Large intestine (tissue), 3 donors: Measurements from ENCODE around the gene ERCC2. TPM values are rescaled to one million over a fixed set of nuclear protein-coding genes. Genes with fewer than 3 reads are reported as not detected.

ENCODE experiments used
- DNase-seq, 2 donors: peaks; one replicate each; pipeline versions ENCODE4 v3.0.0 to v3.0.0-alpha.2; 2013
- H3K27ac ChIP-seq: one replicate; pipeline ENCODE4 v1.5.1; 2013; ENCODE audit warnings: low read length
- H3K27me3 ChIP-seq: 2 replicates; pipeline ENCODE4 v1.6.1; 2013; ENCODE audit warnings: low read length; ENCODE audit not compliant: control insufficient read depth, insufficient read depth
- H3K36me3 ChIP-seq: 2 replicates; pipeline ENCODE4 v1.6.1; 2013; ENCODE audit warnings: low read length; ENCODE audit not compliant: control insufficient read depth, insufficient read depth
- H3K4me1 ChIP-seq: one replicate; pipeline ENCODE4 v1.6.1; 2013; ENCODE audit warnings: low read length; ENCODE audit not compliant: control insufficient read depth, insufficient read depth
- H3K4me3 ChIP-seq: one replicate; pipeline ENCODE4 v1.5.1; 2013; ENCODE audit warnings: low read length
- H3K9me3 ChIP-seq: one replicate; pipeline ENCODE4 v1.6.1; 2013; ENCODE audit warnings: mild to moderate bottlenecking, low read depth, low read length, moderate library complexity; ENCODE audit not compliant: control insufficient read depth
- WGBS: methylation state at CpG from one replicate; pipeline ENCODE4 v1.1.5; 2013; ENCODE audit warnings: low lambda C conversion rate; ENCODE audit not compliant: insufficient coverage; 5-methylcytosine and 5-hydroxymethylcytosine counted together
- polyA plus RNA-seq: library from polyadenylated mRNA; unstranded; fragments of 120-200 nt; gene quantifications from one replicate; pipeline ENCODE4 v1.2.1, GENCODE V29; 2013

Gene ERCC2
- polyA plus RNA-seq, 1 donor: 18.2 TPM

DNA sequence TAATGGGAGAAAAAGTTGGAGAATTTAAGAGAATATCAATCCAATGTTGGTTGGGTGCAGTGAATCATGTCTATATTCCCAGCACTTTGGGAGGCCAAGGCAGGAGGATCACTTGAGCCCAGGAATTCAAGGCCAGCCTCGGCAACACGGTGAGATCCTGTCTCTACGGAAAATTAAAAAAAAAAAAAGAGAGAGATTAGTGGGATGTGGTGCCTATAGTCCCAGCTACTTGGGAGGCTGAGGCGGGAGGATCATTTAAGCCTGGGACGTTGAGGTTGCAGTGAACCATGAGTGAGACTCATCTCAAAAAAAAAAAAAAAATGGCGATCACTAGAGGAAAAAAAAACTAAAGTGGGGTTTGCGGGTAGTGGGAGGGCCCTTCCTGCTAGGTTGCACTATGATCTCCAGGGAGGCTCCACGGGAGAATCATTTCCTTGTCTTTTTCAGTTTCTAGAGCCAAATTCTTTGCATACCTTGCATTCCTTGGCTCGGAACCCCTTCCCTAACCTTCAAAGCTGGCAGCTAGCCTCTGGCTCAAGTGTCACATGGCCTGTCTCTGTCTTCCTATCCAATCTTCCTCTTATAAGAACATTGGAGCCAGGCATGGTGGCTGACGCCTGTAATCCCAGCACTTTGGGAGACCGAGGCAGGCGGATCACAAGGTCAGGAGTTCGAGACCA is 5.8 kb upstream of the ERCC2 start:
- peak in 1 of 2 donors; percentile 19 for DNase-seq
- Histone ChIP-seq H3K4me1 (no peaks in the 10 kb centered on the region), H3K4me3 (no peak overlapping the region), H3K27me3 (no peaks in the 10 kb centered on the region), H3K36me3 (no peaks in the 10 kb centered on the region), H3K27ac (no peak overlapping the region), H3K9me3 (no peaks in the 10 kb centered on the region)
- WGBS: no CpG with 5 or more reads among the region's 13 CpGs

DNA sequence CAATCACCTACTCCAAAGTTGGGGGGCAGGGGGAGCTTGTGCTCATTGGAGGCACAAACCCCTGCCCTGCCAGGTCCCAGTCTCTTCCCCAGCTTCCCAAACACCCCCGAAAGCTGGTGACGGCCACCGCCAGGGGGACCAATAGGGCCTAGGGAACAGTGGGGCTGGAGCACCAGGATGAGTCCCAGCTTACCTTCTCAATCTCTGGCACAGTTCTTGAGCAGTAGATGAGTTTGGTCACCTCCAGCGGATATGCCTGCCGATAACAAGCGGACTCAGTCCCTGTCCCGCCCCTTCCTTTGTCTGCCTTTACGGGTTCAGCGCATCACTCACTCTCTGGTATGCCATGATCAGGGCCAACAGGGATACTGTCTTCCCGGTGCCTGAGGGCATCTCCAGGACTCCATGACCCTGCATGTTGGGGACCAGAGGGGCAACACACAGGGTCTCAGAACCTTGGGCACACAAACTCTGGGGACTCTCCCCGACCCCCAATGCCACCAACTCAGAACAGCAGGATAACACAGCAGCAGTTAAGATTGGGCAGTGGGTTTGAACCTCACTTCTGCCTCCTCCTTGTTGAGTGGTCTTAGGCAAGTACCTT is 1.5 kb downstream of the ERCC2 start:
- Histone ChIP-seq H3K4me3 (no peak overlapping the region), H3K9me3 (no peaks in the 10 kb centered on the region), H3K27me3 (no peaks in the 10 kb centered on the region), H3K27ac (no peak overlapping the region), H3K36me3 (peaks cover 5% of the 10 kb centered on the region), H3K4me1 (peaks cover 3% of the 10 kb centered on the region)
- no CpG with 5 or more reads among the region's 11 CpGs for WGBS
- DNase-seq: no peak

DNA sequence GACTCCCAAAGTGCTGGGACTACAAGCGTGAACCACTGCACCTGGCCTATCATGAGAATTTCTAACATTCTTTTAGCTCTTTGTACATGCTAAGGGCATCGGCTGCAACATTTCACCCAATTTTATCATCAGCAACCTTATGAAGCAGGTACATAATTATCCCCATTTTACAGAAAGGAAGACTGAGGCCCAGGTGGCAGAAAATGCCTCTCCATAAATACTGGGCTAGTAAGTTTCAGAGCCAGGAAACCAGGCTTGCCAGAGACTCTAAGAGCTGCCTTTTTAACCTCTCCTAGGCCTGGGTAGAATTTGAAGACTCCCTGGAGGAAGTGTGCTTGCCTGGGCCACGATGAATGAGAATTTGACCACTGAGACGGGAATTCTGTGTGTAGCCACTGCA is 2.2 kb downstream of the ERCC2 start:
- H3K4me3 ChIP-seq: no peak overlapping the region
- no CpG with 5 or more reads among the region's 4 CpGs for WGBS
- DNase-seq: no peak
- no peaks in the 10 kb centered on the region for H3K27me3 ChIP-seq
- H3K27ac ChIP-seq: no peak overlapping the region
- peaks cover 7% of the 10 kb centered on the region for H3K36me3 ChIP-seq
- peaks cover 3% of the 10 kb centered on the region for H3K4me1 ChIP-seq
- H3K9me3 ChIP-seq: no peaks in the 10 kb centered on the region

DNA sequence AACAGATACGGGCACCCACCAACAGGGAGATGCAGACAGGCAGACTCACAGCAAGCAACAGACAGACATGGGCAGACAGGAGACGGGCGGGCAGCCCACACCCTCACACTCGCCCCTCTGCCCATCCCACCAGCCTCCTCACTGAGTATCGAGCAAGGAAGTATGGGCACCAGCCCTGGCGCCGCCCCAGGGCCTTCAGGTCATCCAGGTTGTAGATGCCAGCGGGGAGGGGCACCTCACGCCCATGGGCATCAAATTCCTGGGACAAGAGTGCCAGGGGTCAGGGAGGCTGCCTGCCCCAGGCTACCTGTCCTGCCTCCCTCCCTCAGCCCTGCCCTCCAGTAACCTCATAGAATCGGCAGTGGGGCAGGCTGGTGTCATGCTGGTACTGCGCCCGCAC is 5.7 kb downstream of the ERCC2 start:
- Histone ChIP-seq H3K4me3 (no peak overlapping the region), H3K4me1 (peaks cover under 1% of the 10 kb centered on the region), H3K9me3 (no peaks in the 10 kb centered on the region), H3K27ac (no peak overlapping the region), H3K36me3 (peaks cover 17% of the 10 kb centered on the region), H3K27me3 (no peaks in the 10 kb centered on the region)
- no peak for DNase-seq
- WGBS: no CpG with 5 or more reads among the region's 12 CpGs

DNA sequence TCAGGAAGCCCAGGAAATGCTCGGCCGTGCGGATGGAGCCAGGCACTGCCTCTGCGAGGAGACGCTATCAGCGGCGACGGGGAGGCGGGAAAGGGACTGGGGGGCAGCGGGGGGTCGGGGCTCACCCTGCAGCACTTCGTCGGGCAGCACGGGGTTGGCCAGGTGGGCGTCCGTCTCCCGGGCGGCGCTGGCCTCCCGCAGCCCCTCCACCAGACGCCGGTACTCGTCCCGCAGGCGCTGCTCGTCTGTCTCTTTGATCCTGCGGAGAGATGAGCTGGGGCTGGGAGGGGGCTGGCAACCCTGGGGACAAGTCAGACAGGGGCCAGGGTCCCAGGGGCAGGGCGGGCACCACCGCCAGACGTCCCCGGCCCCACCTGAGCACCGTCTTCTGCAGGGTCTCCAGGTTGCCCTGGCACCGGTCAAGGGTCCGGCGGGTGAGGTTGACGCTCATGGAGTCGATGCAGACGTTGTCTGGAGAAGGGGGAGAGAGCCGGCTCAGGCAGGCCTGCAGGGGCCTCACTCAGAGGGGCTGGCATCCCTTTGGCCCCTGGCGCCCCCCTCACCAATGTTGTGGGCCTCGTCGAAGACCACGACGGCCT is 6.4 kb downstream of the ERCC2 start:
- WGBS: no CpG with 5 or more reads among the region's 44 CpGs
- no peak overlapping the region for H3K27ac ChIP-seq

DNA sequence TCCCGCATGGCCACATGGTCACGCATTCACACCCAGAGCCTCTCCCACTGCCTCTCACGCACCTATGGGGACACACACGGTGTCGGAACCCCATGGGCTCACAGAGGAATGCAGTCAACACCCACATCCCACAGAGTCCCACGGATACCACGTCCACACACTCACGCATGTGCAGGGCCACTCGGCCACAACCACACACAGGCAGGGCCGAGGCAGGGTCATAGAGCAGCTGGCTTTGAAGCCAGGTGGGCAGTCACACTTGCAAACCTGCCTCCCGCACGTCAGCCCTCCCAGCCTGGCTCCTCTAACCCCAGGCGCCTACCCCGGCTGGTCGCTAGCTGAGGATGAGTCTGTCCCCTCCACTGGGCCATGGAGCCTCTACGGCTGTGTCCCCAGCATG is 8.1 kb downstream of the ERCC2 start:
- WGBS: no CpG with 5 or more reads among the region's 16 CpGs
- Histone ChIP-seq H3K27me3 (no peaks in the 10 kb centered on the region), H3K36me3 (peaks cover 20% of the 10 kb centered on the region), H3K4me1 (no peaks in the 10 kb centered on the region), H3K9me3 (no peaks in the 10 kb centered on the region), H3K4me3 (no peak overlapping the region), H3K27ac (no peak overlapping the region)
- DNase-seq: no peak

More for the DNA sequence above, 6.4 kb downstream of the ERCC2 start:
- Histone ChIP-seq H3K4me1 (no peaks in the 10 kb centered on the region), H3K36me3 (peaks cover 20% of the 10 kb centered on the region), H3K27me3 (no peaks in the 10 kb centered on the region), H3K4me3 (no peak overlapping the region), H3K9me3 (no peaks in the 10 kb centered on the region)
- no peak for DNase-seq

GRCh38 chr19:45361608-45362007 is 8.8 kb downstream of the ERCC2 start:
- no peak for DNase-seq
- H3K36me3 ChIP-seq: peaks cover 26% of the 10 kb centered on the region
- no CpG with 5 or more reads among the region's 14 CpGs for WGBS

DNA sequence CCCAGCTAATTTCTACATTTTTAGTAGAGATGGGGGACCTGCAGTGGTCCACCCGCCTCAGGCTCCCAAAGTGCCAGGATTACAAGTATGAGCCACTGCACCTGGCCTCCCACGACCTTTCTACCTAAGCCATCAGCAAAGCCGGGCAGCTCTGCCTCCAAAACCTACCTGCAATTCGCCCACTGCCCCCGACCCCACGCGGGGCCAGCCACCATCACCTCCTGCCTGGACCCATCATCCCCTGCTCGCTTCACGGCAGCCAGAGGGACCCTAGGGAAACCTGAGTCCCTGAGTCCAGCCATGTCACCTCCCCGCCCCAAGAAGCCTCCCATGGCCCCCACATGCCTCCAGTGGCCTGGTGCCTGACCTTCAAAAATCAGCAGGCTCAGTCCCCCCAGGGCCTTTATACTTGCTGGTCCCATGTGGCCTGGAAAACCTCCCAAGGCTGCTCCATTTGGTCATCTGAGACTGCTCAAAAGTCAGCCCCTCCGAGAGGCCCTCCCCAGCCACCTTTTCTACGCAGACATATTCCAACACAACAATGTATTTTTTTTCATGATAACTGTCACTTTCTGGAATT is 12.1 kb downstream of the ERCC2 start:
- H3K4me1 ChIP-seq: no peaks in the 10 kb centered on the region

More at GRCh38 chr19:45361608-45362007, 8.8 kb downstream of the ERCC2 start:
- no peaks in the 10 kb centered on the region for H3K9me3 ChIP-seq
- H3K27me3 ChIP-seq: no peaks in the 10 kb centered on the region
- H3K4me1 ChIP-seq: no peaks in the 10 kb centered on the region
- H3K27ac ChIP-seq: no peak overlapping the region
- no peak overlapping the region for H3K4me3 ChIP-seq

DNA sequence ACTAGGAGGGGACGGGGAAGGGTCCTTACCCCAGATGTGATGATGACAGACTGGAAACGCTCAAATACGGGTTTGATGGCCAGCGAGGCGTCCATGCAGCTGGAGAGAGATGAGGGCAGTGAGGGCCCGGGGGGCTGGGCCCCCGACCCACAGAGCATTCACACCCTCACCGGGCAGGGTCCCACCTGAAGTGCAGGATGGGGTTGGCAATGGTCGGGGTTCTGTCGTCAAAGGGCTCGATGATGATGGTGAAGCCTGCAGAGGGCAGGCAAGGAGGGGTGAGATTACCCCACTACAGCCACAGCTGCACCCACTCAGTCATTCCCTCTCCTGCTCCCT is 13.0 kb downstream of the ERCC2 start:
- no peaks in the 10 kb centered on the region for H3K27me3 ChIP-seq
- H3K36me3 ChIP-seq: peaks cover 40% of the 10 kb centered on the region
- DNase-seq: no peak
- no peak overlapping the region for H3K4me3 ChIP-seq
- H3K9me3 ChIP-seq: no peaks in the 10 kb centered on the region
- no peaks in the 10 kb centered on the region for H3K4me1 ChIP-seq
- WGBS: no CpG with 5 or more reads among the region's 11 CpGs
- H3K27ac ChIP-seq: no peak overlapping the region

More for the DNA sequence above, 12.1 kb downstream of the ERCC2 start:
- Histone ChIP-seq H3K27ac (no peak overlapping the region), H3K36me3 (peaks cover 37% of the 10 kb centered on the region), H3K4me3 (no peak overlapping the region), H3K27me3 (no peaks in the 10 kb centered on the region), H3K9me3 (no peaks in the 10 kb centered on the region)
- 92% methylated on average over 2 of the region's 12 CpGs for WGBS
- DNase-seq: no peak

GRCh38 chr19:45356760-45357444 is 13.5 kb downstream of the ERCC2 start:
- Histone ChIP-seq H3K27me3 (no peaks in the 10 kb centered on the region), H3K4me3 (no peak overlapping the region), H3K27ac (no peak overlapping the region), H3K9me3 (no peaks in the 10 kb centered on the region), H3K4me1 (no peaks in the 10 kb centered on the region), H3K36me3 (peaks cover 45% of the 10 kb centered on the region)
- DNase-seq: no peak
- 100% methylated on average over 2 of the region's 20 CpGs for WGBS
